Naive thymus-derived CD4-positive, alpha-beta T cell (primary cell): ENCODE results near the gene RPS28. TPM values are rescaled to one million over a fixed set of nuclear protein-coding genes. Genes with fewer than 3 reads are reported as not detected.

ENCODE experiments used
- ATAC-seq: fragments of 150-1000 bp; cut with Tn5 transposase; 2 replicates; pipeline ENCODE4 v1.10.0; 2021; ENCODE audit warnings: mild to moderate bottlenecking, moderate library complexity
- CTCF ChIA-PET: fragments of 350-600 bp; sonication (Branson Sonifier 250); formaldehyde crosslinking; loops from one replicate; lab custom pipeline; 2021; ENCODE audit warnings: antibody characterized with exemption; lab: Charles Lee
- POLR2A ChIA-PET: fragments of 350-600 bp; sonication (Branson Sonifier 250); formaldehyde crosslinking; loops from one replicate; lab custom pipeline; 2021; ENCODE audit warnings: antibody characterized with exemption, inconsistent platforms; lab: Charles Lee
- DNase-seq, 9 donors: peaks; one replicate each; pipeline versions ENCODE4 v3.0.0 to v3.0.0-alpha.2; 2020 to 2022; ENCODE audit warnings: mixed read lengths in 1 of 9
- H3K27ac ChIP-seq: one replicate; pipeline ENCODE4 v1.7.0; 2013; ENCODE audit warnings: mild to moderate bottlenecking, low read depth, low read length, moderate library complexity
- H3K27me3 ChIP-seq, 2 donors: one replicate each; pipeline ENCODE4 v1.7.0; 2013; ENCODE audit warnings: low read length in 2 of 2, mild to moderate bottlenecking in 2 of 2, moderate library complexity in 2 of 2; ENCODE audit not compliant: control insufficient read depth in 2 of 2, insufficient read depth in 2 of 2
- H3K36me3 ChIP-seq, 3 experiments: 1 replicate in 2 of 3; 2 replicates in 1 of 3; pipeline ENCODE4 v1.7.0; 2013; ENCODE audit warnings: low read length in 3 of 3, mild to moderate bottlenecking in 3 of 3, moderate library complexity in 1 of 3; ENCODE audit not compliant: insufficient read depth in 3 of 3, control insufficient read depth in 2 of 3
- H3K4me1 ChIP-seq, 2 donors: one replicate each; pipeline ENCODE4 v1.7.0; 2013; ENCODE audit warnings: low read length in 2 of 2, mild to moderate bottlenecking in 2 of 2, moderate library complexity in 1 of 2; ENCODE audit not compliant: control insufficient read depth in 2 of 2, insufficient read depth in 2 of 2
- H3K4me3 ChIP-seq: 2 replicates; pipeline ENCODE4 v1.7.0; 2013; ENCODE audit warnings: mild to moderate bottlenecking, low read length
- H3K9me3 ChIP-seq, 3 experiments: 1 replicate in 2 of 3; 2 replicates in 1 of 3; pipeline ENCODE4 v1.7.0; 2013; ENCODE audit warnings: low read length in 3 of 3; ENCODE audit not compliant: control insufficient read depth in 2 of 3
- H3K27ac Mint-ChIP-seq, 9 donors: one replicate each; pipeline ENCODE4 v1.8.0; 2020 to 2022; ENCODE audit warnings: mixed read lengths in 9 of 9, mild to moderate bottlenecking in 8 of 9, moderate library complexity in 5 of 9, inconsistent platforms in 2 of 9
- H3K27me3 Mint-ChIP-seq, 5 donors: one replicate each; pipeline ENCODE4 v1.8.0; 2021 to 2022; ENCODE audit warnings: mixed read lengths in 5 of 5, mild to moderate bottlenecking in 1 of 5
- H3K36me3 Mint-ChIP-seq, 5 donors: one replicate each; pipeline ENCODE4 v1.8.0; 2020 to 2022; ENCODE audit warnings: mixed read lengths in 5 of 5, mild to moderate bottlenecking in 3 of 5, inconsistent platforms in 1 of 5
- H3K4me1 Mint-ChIP-seq, 7 donors: one replicate each; pipeline ENCODE4 v1.8.0; 2020 to 2022; ENCODE audit warnings: mixed read lengths in 7 of 7, mild to moderate bottlenecking in 3 of 7, inconsistent platforms in 1 of 7
- H3K4me3 Mint-ChIP-seq, 10 donors: one replicate each; pipeline ENCODE4 v1.8.0; 2020 to 2022; ENCODE audit warnings: mild to moderate bottlenecking in 10 of 10, mixed read lengths in 10 of 10, moderate library complexity in 6 of 10, inconsistent platforms in 2 of 10
- H3K9me3 Mint-ChIP-seq, 11 donors: one replicate each; pipeline ENCODE4 v1.8.0; 2020 to 2022; ENCODE audit warnings: mixed read lengths in 11 of 11, mild to moderate bottlenecking in 4 of 11, inconsistent platforms in 1 of 11, moderate library complexity in 1 of 11
- intact Hi-C, 2 donors: fragments of 100-400 bp; cut with micrococcal nuclease; formaldehyde crosslinking; loops; one replicate each; pipeline ENCODE4 v1.15.1; 2023
- polyA plus RNA-seq, 2 donors: library from polyadenylated mRNA; unstranded; fragments of 300-500 nt; fragmentation: Illumina TruSeq; gene quantifications; one replicate each; pipeline ENCODE4 v1.2.3, GENCODE V29; 2021
- total RNA-seq, 6 experiments: library from RNA in 5 of 6; stranded (reverse) in 5 of 6; gene quantifications; 1 replicate in 5 of 6; 2 replicates in 1 of 6; pipeline ENCODE4 v1.2.3 and lab custom pipeline; 2021 to 2026

RPS28 gene
- total and polyA plus RNA-seq, 7 experiments from 2014 or later: 2,319 to 4,111 (median 3,564) TPM

DNA sequence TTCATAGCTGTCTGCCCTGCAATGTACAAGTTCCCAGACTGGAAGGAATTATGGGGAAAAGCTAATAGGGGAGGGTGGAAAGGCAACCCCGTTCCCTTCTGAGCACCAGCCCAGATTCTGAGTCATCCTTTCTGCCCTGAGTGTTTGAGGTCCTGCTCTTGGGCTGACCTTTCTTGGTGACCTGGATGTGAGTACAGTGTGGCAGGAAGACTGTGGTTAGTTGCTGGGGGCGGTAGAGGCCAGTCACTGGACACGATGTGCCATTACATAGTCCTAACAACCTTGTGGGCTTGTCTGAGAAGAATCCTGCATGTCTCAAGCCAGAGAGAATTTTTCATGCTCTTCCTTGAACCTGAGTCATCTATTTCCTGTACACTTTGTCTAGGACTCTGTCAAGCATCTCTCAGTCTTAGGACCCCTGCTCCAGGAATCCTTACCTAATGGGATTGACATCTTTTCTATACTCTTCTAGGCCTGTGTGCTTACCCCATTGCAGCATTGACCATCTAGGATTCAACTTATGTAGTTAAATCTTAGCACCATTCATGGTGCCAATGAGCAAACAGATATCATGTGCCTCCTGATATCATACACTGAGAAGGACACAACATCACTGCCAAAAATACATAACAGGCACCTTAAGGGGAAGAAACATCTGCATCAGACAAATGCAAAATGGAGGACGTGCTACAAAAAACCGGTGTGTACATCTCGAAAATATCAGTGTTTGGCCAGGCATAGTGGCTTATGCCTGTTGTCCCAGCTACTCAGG lies 34.5 kb downstream of the RPS28 start:
- intact Hi-C loops: loop anchor here (2.0 to 10.0 kb wide), 3 partner anchors 129 to 231 kb away; no protein-coding TSS in a partner anchor
- peaks cover 0 to 3% (median 0%) of the 10 kb centered on the region in 11 donors for H3K9me3 Mint-ChIP-seq
- H3K4me3 Mint-ChIP-seq: no peak overlapping the region
- Histone ChIP-seq H3K36me3 (no peaks in the 10 kb centered on the region), H3K27me3 (no peaks in the 10 kb centered on the region), H3K27ac (no peak overlapping the region), H3K9me3 (no peaks in the 10 kb centered on the region), H3K4me3 (no peak overlapping the region), H3K4me1 (no peaks in the 10 kb centered on the region)
- H3K36me3 Mint-ChIP-seq: no peaks in the 10 kb centered on the region
- H3K27ac Mint-ChIP-seq: no peak overlapping the region
- H3K27me3 Mint-ChIP-seq: peaks cover 1 to 18% (median 14%) of the 10 kb centered on the region in 5 donors
- peaks cover 0 to 17% (median 3%) of the 10 kb centered on the region in 7 donors for H3K4me1 Mint-ChIP-seq
- ChIA-PET CTCF (interaction anchor here (0.6 to 1.9 kb wide), 5 partner anchors 53 to 286 kb away, joined by 3 to 7 read pairs (median 3); no protein-coding TSS in a partner anchor), POLR2A (no interaction called here)
- DNase-seq (no peak), ATAC-seq (peak; percentile 72)

DNA sequence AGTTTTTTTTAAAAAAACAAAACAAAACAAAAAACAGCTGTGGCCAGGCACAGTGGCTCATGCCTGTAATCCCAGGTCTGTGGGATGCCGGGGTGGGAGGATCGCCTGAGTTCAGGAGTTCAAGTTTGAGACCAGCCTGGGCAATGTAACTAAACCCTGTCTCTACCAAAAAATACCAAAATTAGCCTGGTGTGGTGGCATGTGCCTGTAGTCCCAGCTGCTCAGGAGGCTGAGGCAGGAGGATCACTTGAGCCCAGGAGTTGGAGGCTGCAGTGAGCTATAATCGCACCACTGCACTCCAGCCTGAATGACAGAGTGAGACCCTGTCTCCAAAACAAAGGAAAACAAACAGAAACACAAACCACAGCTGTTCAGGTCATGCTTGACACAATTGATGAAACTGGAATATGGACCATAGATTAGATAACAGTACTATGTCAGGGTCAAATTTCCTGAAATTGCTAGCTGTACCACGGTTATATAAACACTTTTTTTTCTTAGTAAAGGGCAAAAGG lies 35.8 kb downstream of the RPS28 start:
- H3K4me3 ChIP-seq: no peak overlapping the region
- H3K36me3 Mint-ChIP-seq: no peaks in the 10 kb centered on the region
- DNase-seq (no peak), ATAC-seq (no peak)
- intact Hi-C loops: loop anchor here in 1 of 2 donors (10.0 kb wide), 1 partner anchor 128 kb away; no protein-coding TSS in a partner anchor
- no peaks in the 10 kb centered on the region for H3K27me3 ChIP-seq
- H3K9me3 Mint-ChIP-seq: peaks cover 0 to 3% (median 0%) of the 10 kb centered on the region in 11 donors
- no peaks in the 10 kb centered on the region for H3K36me3 ChIP-seq
- no peak overlapping the region for H3K27ac ChIP-seq
- H3K27me3 Mint-ChIP-seq: peaks cover 4 to 18% (median 7%) of the 10 kb centered on the region in 5 donors
- POLR2A ChIA-PET: interaction anchor here (0.6 kb wide), 1 partner anchor 21 kb away, joined by 4 read pairs; no protein-coding TSS in a partner anchor
- H3K27ac Mint-ChIP-seq: no peak overlapping the region
- no peak overlapping the region for H3K4me3 Mint-ChIP-seq
- no peaks in the 10 kb centered on the region for H3K4me1 ChIP-seq
- CTCF ChIA-PET: interaction anchor here (0.7 kb wide), 1 partner anchor 50 kb away, joined by 3 read pairs; no protein-coding TSS in a partner anchor
- no peaks in the 10 kb centered on the region for H3K9me3 ChIP-seq
- peaks cover 0 to 18% (median 4%) of the 10 kb centered on the region in 7 donors for H3K4me1 Mint-ChIP-seq

DNA sequence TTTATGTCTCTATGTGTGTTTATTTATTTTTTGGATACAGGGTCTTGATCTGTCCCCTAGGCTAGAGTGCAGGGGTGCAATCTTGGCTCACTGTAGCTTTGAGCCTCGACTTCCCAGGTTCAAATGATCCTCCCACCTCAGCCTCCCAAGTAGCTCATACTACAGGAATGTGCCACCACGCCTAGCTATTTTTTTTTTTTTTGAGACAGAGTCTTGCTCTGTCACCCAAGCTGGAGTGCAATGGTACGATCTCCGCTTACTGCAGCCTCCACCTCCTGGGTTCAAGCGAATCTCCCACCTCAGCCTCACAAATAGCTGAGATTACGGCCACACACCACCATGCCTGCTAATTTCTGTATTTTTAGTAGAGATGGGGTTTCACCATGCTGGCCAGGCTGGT lies 37.7 kb downstream of the RPS28 start:
- no peak overlapping the region for H3K27ac Mint-ChIP-seq
- Histone ChIP-seq H3K27me3 (peaks cover 0 to 4% of the 10 kb centered on the region in 2 donors), H3K36me3 (no peaks in the 10 kb centered on the region), H3K4me3 (no peak overlapping the region), H3K27ac (no peak overlapping the region), H3K4me1 (no peaks in the 10 kb centered on the region), H3K9me3 (no peaks in the 10 kb centered on the region)
- intact Hi-C loops: loop anchor here in 1 of 2 donors (10.0 kb wide), 1 partner anchor 126 kb away; no protein-coding TSS in a partner anchor
- H3K36me3 Mint-ChIP-seq: no peaks in the 10 kb centered on the region
- no peak overlapping the region for H3K4me3 Mint-ChIP-seq
- peaks cover 0 to 3% (median 0%) of the 10 kb centered on the region in 11 donors for H3K9me3 Mint-ChIP-seq
- H3K27me3 Mint-ChIP-seq: peaks cover 4 to 26% (median 12%) of the 10 kb centered on the region in 5 donors
- POLR2A ChIA-PET: interaction anchor here (0.8 kb wide), 1 partner anchor 18 kb away, joined by 3 read pairs; no protein-coding TSS in a partner anchor
- H3K4me1 Mint-ChIP-seq: peaks cover 7 to 23% (median 10%) of the 10 kb centered on the region in 7 donors
- no peak for DNase-seq
- no peak for ATAC-seq
- CTCF ChIA-PET: interaction anchor here (0.7 kb wide), 2 partner anchors 266 to 286 kb away, joined by 3 to 4 read pairs; no protein-coding TSS in a partner anchor

DNA sequence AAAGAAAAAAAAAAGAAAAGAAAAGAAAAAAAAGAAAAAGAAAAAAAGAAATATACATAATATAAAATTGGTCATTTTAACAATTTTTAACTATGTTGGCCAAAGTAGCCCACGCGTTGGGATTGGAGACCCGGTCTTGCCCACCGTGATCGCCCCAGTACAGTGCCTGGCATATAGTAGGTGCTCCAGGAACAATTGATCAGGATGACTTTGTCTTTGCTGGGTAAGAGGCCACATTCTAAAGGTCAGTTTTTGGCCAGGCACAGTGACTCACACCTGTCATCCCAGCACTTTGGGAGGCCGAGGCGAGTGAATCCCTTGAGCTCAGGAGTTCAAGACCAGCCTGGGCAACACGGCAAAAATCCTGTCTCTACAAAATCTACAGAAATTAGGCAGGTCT lies 38.9 kb downstream of the RPS28 start:
- Histone ChIP-seq H3K36me3 (no peaks in the 10 kb centered on the region), H3K9me3 (no peaks in the 10 kb centered on the region), H3K4me1 (no peaks in the 10 kb centered on the region), H3K27me3 (peaks cover 0 to 4% of the 10 kb centered on the region in 2 donors), H3K27ac (no peak overlapping the region), H3K4me3 (no peak overlapping the region)
- intact Hi-C loops: no loop called here
- no peak overlapping the region for H3K4me3 Mint-ChIP-seq
- H3K27ac Mint-ChIP-seq: no peak overlapping the region
- CTCF ChIA-PET: no interaction called here
- peaks cover 0 to 3% (median 0%) of the 10 kb centered on the region in 11 donors for H3K9me3 Mint-ChIP-seq
- DNase-seq (no peak), ATAC-seq (no peak)
- peaks cover 7 to 23% (median 10%) of the 10 kb centered on the region in 7 donors for H3K4me1 Mint-ChIP-seq
- peaks cover 4 to 25% (median 14%) of the 10 kb centered on the region in 5 donors for H3K27me3 Mint-ChIP-seq
- POLR2A ChIA-PET: no interaction called here
- H3K36me3 Mint-ChIP-seq: no peaks in the 10 kb centered on the region

DNA sequence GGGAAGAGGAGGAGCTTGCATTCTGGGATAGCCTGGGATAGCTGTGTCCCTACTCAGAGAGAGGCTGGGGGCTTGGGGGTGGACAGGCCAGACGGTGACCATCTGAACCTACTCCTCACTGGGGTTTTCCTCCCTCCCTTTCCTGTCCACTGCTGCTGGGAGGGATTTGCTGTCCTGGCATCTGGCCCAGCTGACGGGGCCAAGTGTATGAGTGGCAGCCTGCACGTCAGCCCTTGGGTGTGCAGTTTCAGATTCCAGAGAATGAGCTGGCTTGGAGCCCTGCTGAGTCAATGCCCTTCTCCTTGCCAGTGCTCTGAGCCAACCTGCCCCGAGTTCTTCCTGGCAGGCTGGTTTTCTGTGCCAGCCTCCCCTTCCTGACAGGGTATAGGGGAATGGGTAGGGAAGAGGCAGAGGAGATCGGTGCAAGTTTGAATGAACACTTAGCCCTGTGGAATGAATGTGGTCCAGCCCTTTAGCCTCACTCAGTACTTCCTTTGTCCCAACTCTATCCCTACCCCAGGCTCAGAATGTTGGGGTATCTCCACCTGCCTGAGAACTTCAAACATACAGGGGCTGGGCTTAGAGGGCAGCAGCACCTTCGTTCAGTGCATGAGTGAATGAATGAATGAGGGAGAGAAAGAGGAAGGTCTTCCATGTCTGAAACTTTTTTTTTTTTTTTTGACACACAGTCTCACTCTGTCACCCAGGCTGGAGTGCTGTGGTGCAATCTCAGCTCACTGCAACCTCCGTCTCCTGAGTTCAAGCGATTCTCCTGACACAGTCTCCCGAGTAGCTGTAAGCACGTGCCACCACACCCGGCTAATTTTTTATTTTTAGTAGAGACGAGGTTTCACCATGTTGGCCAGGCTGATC lies 40.9 kb downstream of the RPS28 start:
- Histone ChIP-seq H3K4me1 (no peaks in the 10 kb centered on the region), H3K36me3 (no peaks in the 10 kb centered on the region), H3K27ac (no peak overlapping the region), H3K4me3 (no peak overlapping the region), H3K9me3 (no peaks in the 10 kb centered on the region), H3K27me3 (peaks cover 0 to 4% of the 10 kb centered on the region in 2 donors)
- Mint-ChIP-seq H3K4me3 (peak overlapping the region in 4 of 10 donors; percentile 25 to 45 (median 39)), H3K4me1 (peaks cover 7 to 17% (median 10%) of the 10 kb centered on the region in 7 donors), H3K27ac (no peak overlapping the region), H3K27me3 (peaks cover 15 to 35% (median 30%) of the 10 kb centered on the region in 5 donors), H3K9me3 (no peaks in the 10 kb centered on the region), H3K36me3 (peaks cover 0 to 2% (median 0%) of the 10 kb centered on the region in 5 donors)
- POLR2A ChIA-PET: interaction anchor here (0.7 to 1.0 kb wide), 3 partner anchors 8 to 76 kb away, joined by 3 to 4 read pairs (median 3); no protein-coding TSS in a partner anchor
- DNase-seq (no peak), ATAC-seq (peak; percentile 55)
- intact Hi-C loops: no loop called here
- CTCF ChIA-PET: interaction anchor here (1.6 kb wide), 1 partner anchor 8 kb away, joined by 4 read pairs; no protein-coding TSS in a partner anchor
